AML-193 (cell line): ENCODE measurements around the gene RND3.

Experiments
- DNase-seq, 2 experiments: peaks; one replicate each; lab custom pipeline; 2025; lab: John Stamatoyannopoulos, UW

Gene RND3

GRCh38 chr2:150475479-150476250, 11.8 kb downstream of the RND3 start:
- no peak for DNase-seq

GRCh38 chr2:150474326-150475074, 13.0 kb downstream of the RND3 start:
- no peak for DNase-seq

- no peak for DNase-seq
Observed at GRCh38 chr2:150473767-150474166, 13.7 kb downstream of the RND3 start.

- no peak for DNase-seq
Observed at GRCh38 chr2:150472511-150472899, 15.0 kb downstream of the RND3 start.

- DNase-seq: no peak
Observed at GRCh38 chr2:150471813-150472510, 15.5 kb downstream of the RND3 start.

GRCh38 chr2:150470435-150470834, 17.0 kb downstream of the RND3 start:
- DNase-seq: no peak

GRCh38 chr2:150469706-150470274, 17.7 kb downstream of the RND3 start:
- no peak for DNase-seq

GRCh38 chr2:150468350-150468960, 19.0 kb downstream of the RND3 start:
- DNase-seq: no peak

DNA sequence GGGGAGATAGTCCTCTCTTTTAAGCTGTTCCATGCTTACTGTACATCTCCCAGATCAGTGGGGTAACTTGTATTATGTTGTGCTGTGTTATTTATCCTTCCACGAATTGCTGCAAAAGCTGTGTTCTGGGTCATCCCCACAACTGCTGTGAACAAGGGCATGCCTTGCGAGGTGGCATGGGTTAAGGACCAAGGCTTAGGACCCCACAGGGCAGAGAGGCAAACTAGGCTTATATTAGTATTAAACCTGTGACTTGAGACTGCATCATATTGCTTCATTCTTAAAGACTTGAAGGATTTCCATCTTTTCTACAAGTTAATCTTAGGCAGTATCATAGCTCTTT, 19.9 kb downstream of the RND3 start:
- no peak for DNase-seq

DNA sequence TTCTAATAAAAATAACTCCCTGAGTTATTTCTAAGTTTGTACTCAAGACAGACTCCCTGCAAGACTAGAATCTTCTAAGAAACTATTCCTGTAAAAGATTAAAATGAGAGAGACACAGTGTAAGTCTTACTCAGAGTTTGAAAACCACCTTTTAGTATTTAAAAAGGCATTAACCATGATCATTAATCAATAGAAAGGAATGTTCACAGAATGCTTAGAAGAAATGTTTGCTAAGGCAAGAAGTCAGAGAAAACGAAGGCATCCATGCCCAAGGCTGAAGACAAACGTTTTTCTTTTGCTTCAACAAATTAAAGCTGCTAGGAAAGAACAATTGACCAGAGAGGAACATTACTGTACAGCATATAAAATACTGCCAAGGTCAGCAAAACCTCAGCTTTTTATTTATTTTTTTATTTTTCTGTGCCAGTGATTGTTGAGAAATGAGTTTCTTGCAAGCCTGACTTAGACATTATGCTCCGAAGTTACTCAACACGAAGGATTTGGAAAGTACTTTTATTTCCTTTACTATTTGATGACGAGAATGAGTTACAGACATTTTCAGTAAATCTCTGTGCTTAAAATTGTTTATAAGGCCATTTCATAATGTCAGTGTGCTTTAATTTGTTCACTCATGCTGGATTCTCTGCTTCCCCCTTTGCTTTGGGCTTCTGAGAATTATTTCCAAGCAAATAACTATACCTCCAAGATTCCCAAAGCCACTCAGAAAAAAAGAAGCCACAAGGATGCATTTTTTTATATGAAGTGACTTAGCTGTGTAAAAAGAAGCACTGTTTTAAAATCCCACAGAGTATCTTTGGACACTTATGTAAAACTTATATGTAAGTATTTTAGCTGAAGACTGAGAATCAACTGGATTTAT, 20.5 kb downstream of the RND3 start:
- DNase-seq: no peak

DNA sequence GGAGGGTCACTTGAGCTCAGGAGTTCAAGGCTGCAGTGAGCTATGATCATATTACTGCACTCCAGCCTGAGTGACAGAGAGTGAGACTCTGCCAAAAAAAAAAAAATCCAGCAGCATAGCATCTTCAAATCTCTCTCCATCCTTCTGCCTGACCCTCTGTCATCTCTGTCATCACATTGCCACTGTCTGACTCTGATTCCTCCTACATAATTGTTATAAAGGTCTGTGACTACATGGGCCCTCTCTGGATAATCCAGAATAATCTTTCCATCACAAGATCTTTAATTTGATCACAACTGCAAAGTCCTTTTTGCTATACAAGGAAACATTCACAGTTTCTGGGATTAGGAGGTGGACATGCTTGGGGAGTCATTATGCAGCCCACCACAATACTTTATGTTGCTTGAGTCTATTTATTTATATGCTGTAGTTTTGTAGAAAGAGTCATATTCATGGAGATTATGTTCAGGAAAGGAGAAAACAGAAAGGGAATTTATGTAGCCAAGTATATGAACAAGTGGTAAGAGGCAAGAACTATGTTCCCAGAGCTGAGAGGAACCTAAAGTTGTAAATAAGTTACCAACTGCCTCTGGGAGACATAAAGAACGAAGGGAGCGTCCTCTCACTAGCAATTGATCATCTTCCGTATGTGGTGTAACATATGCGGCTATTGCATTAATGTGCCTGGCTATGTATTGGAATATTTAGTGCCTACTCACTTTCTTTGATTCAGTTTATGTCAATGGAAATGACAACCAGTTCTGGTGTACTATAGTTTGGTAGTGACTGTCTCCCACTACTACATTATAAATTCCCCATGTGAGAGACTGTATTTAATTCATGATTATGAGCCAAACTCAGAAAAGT, 21.5 kb downstream of the RND3 start:
- DNase-seq: no peak

DNA sequence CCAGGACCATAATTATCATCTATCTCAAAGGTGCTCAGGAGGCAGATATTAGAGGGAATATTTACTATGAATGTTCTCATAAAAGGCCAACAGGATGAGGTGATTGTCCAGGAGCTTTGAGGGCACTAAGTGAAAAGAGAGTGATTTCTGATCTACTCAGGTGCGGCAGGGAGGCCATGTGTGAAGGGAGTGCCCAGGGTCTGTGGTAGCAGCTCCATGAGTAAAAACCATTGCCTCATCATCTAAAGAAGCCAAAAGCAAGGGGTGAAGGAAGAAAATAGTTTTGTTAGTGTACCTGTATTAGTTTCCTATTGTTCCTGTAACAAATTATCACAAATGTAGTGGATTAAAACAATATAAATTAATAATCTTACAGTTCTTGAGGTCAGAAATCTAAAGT, 22.5 kb downstream of the RND3 start:
- DNase-seq: no peak

GRCh38 chr2:150464270-150464669, 23.2 kb downstream of the RND3 start:
- no peak for DNase-seq

DNA sequence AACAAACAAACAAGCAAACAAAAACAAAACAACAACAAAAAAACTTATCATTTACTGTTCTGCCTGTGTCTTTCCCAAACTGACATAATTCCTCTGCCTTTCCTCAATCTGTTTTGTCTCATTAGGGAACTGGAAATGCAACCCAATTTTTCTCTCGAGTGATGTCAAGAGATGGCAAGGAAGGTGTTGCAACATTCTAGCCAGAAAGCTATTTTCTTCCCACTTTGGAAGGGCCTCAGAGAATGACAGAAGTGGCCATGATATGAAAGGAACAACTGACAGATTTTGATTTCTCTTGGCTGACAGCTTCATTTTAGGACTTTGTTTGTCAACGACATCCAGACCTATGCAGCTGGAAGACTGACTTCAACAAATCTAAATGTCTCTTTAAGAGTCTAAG, 24.7 kb downstream of the RND3 start:
- no peak for DNase-seq

GRCh38 chr2:150459281-150459680, 28.2 kb downstream of the RND3 start:
- DNase-seq: no peak

DNA sequence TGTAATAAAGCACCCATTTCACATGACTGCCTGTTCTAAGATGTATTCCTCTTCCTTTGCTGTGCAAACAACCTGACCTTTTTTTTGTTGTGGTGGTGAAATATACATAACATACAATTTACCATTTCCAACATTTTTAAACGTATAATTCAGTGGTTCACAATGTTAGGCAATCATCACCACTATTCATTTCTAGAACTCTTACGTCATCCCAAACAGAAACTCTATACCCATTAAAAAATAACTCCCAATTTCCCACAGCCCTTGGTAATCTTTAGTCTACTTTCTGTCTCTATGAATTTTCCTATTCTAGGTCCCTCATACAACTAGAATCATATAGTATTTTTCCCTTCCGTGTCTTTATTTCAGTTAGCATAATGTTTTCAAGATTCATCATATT, 36.7 kb downstream of the RND3 start:
- no peak for DNase-seq

- no peak for DNase-seq
Observed at GRCh38 chr2:150449856-150450255, 37.6 kb downstream of the RND3 start.

DNA sequence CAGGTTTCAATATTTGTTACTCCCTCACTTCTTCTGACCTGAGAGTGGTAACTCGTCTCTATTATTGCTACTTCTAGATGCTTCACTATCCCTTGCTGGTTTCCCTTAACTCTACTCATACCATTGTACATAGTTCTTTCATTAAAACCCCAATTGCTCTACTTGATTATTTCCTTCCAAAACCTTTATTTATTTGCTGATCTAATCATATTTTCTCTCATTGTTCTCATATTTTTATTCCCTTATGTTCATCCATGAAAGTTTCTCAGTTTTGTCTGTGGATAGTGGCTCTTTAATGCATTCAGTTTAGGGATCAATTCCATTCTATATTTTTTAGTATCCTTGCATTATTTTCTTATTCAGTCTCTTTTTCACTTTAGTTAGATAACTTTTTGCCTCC, 42.1 kb downstream of the RND3 start:
- DNase-seq: no peak

DNA sequence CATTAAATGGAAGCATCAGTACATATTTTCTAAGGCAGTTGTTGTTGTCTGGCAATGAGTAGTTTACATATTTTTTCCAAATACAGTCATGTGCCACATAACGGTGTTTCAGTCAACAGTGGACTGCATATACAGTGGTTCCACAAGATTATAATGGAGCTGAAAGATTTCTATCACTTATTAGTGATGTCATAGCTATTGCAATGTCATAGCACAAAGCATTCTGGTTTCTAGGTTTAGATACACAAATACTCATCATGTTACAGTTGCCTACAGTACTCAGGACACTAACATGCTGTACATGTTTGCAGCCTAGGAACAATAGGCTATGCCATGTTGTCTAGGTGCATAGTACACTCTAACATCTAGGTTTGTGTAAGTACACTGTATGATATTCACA, 45.0 kb downstream of the RND3 start:
- no peak for DNase-seq

DNA sequence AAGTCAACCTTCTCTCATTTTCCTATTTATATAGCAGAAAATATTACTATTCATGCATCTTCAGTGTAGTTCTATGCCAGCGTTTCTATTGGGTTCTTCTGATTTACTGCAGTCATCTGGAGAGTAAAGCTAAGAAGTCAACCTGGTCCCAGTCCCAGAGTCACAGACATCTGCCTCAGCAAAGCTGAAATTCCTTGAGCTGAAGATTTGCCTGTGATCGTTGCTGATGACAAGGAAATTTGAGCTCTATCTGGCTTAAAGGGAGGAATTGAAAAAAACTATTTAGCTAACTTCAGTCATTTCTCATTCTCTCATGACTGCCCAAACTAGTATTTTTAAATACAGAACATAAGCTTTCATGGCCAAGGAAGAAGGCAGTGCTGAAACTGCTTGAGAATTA, 45.7 kb downstream of the RND3 start:
- DNase-seq: no peak
